Liver (tissue), 9 donors: ENCODE measurements around the gene NFKB2. TPM values are rescaled to one million over a fixed set of nuclear protein-coding genes. Genes with fewer than 3 reads are reported as not detected.

Experiments used
- DNase-seq: peaks from one replicate; pipeline ENCODE4 v3.0.0-alpha.2; 2017; ENCODE audit warnings: low spot score
- H3K27ac ChIP-seq, 2 donors: one replicate each; pipeline ENCODE4 v1.7.0; 2013; ENCODE audit warnings: inconsistent platforms in 2 of 2, low read length in 2 of 2, control low read depth in 1 of 2, low read depth in 1 of 2, mild to moderate bottlenecking in 1 of 2
- H3K27me3 ChIP-seq, 4 donors: one replicate each; pipeline versions ENCODE4 v1.6.1 to v1.7.0; 2013; ENCODE audit warnings: low read length in 3 of 4, inconsistent platforms in 1 of 4, mild to moderate bottlenecking in 1 of 4, moderate library complexity in 1 of 4; ENCODE audit not compliant: control insufficient read depth in 4 of 4, insufficient read depth in 4 of 4
- H3K36me3 ChIP-seq, 4 donors: one replicate each; pipeline versions ENCODE4 v1.6.1 to v1.7.0; 2013; ENCODE audit warnings: low read length in 3 of 4, mild to moderate bottlenecking in 3 of 4, low read depth in 1 of 4, moderate library complexity in 1 of 4; ENCODE audit not compliant: control insufficient read depth in 4 of 4, insufficient read depth in 3 of 4
- H3K4me1 ChIP-seq, 4 donors: one replicate each; pipeline versions ENCODE4 v1.6.1 to v1.7.0; 2013; ENCODE audit warnings: low read length in 3 of 4, mild to moderate bottlenecking in 3 of 4, moderate library complexity in 1 of 4; ENCODE audit not compliant: control insufficient read depth in 4 of 4, insufficient read depth in 4 of 4
- H3K4me3 ChIP-seq, 3 donors: one replicate each; pipeline versions ENCODE4 v1.6.1 to v1.7.0; 2013; ENCODE audit warnings: low read length in 3 of 3, control low read depth in 1 of 3, low read depth in 1 of 3, mild to moderate bottlenecking in 1 of 3
- H3K9ac ChIP-seq, 2 donors: one replicate each; pipeline ENCODE4 v1.7.0; 2013; ENCODE audit warnings: low read length in 2 of 2, mild to moderate bottlenecking in 2 of 2, moderate library complexity in 2 of 2, control low read depth in 1 of 2, low read depth in 1 of 2
- H3K9me3 ChIP-seq, 4 donors: one replicate each; pipeline versions ENCODE4 v1.6.1 to v1.7.0; 2013; ENCODE audit warnings: low read length in 3 of 4; ENCODE audit not compliant: control insufficient read depth in 4 of 4
- ATF3 ChIP-seq: IDR thresholded peaks from 2 replicates; pipeline ENCODE4 v1.6.1; 2016; ENCODE audit warnings: antibody characterized with exemption
- CTCF ChIP-seq: fragments of 150-350 bp; IDR thresholded peaks from 2 replicates; pipeline ENCODE4 v1.5.1; 2017; ENCODE audit warnings: improper control_type of control experiment, low read depth, low read length; ENCODE audit not compliant: missing input control
- EGR1 ChIP-seq, 2 donors: IDR thresholded peaks; 2 replicates each; pipeline ENCODE4 v1.6.1; 2016 to 2018; ENCODE audit warnings: antibody characterized with exemption in 2 of 2, low read depth in 2 of 2
- FOXA1 ChIP-seq: IDR thresholded peaks from 2 replicates; pipeline ENCODE4 v1.6.1; 2016; ENCODE audit warnings: antibody characterized with exemption
- FOXA2 ChIP-seq: IDR thresholded peaks from 2 replicates; pipeline ENCODE4 v1.6.1; 2016; ENCODE audit warnings: antibody characterized with exemption
- GABPA ChIP-seq, 2 donors: IDR thresholded peaks in 1 of 2; conservative IDR thresholded peaks in 1 of 2; 2 replicates each; pipeline ENCODE4 v1.6.1; 2016; ENCODE audit warnings: antibody characterized with exemption in 2 of 2, mild to moderate bottlenecking in 1 of 2, moderate library complexity in 1 of 2
- HNF4A ChIP-seq, 2 donors: conservative IDR thresholded peaks; 2 replicates each; pipeline ENCODE4 v1.6.1; 2016; ENCODE audit warnings: antibody characterized with exemption in 2 of 2, mild to moderate bottlenecking in 2 of 2
- HNF4G ChIP-seq: IDR thresholded peaks from 2 replicates; pipeline ENCODE4 v1.6.1; 2016; ENCODE audit warnings: antibody characterized with exemption
- JUND ChIP-seq, 2 donors: IDR thresholded peaks; 2 replicates each; pipeline ENCODE4 v1.6.1; 2016; ENCODE audit warnings: antibody characterized with exemption in 2 of 2
- MAX ChIP-seq: IDR thresholded peaks from 2 replicates; pipeline ENCODE4 v1.6.1; 2016; ENCODE audit warnings: antibody characterized with exemption
- NR2F2 ChIP-seq: IDR thresholded peaks from 2 replicates; pipeline ENCODE4 v1.6.1; 2016; ENCODE audit warnings: antibody characterized with exemption
- RAD21 ChIP-seq, 2 donors: IDR thresholded peaks; 2 replicates each; pipeline ENCODE4 v1.6.1; 2016; ENCODE audit warnings: antibody characterized with exemption in 2 of 2, mild to moderate bottlenecking in 2 of 2
- REST ChIP-seq: IDR thresholded peaks from 2 replicates; pipeline ENCODE4 v1.6.1; 2016; ENCODE audit warnings: antibody characterized with exemption, mild to moderate bottlenecking
- RXRA ChIP-seq, 2 donors: IDR thresholded peaks; 2 replicates each; pipeline ENCODE4 v1.6.1; 2017 to 2018; ENCODE audit warnings: antibody characterized with exemption in 2 of 2, mild to moderate bottlenecking in 1 of 2
- SP1 ChIP-seq: IDR thresholded peaks from 2 replicates; pipeline ENCODE4 v1.6.1; 2018; ENCODE audit warnings: antibody characterized with exemption, mild to moderate bottlenecking
- TAF1 ChIP-seq: conservative IDR thresholded peaks from 2 replicates; pipeline ENCODE4 v1.6.1; 2016; ENCODE audit warnings: antibody characterized with exemption, mild to moderate bottlenecking
- YY1 ChIP-seq: IDR thresholded peaks from 2 replicates; pipeline ENCODE4 v1.6.1; 2016; ENCODE audit warnings: antibody characterized with exemption, mild to moderate bottlenecking
- ZBTB33 ChIP-seq: IDR thresholded peaks from 2 replicates; pipeline ENCODE4 v1.6.1; 2016; ENCODE audit warnings: antibody characterized with exemption
- WGBS: extraction: QIAGEN DNeasy Blood & Tissue Kit; methylation state at CpG from one replicate; pipeline ENCODE4 v1.1.7; 2013; 5-methylcytosine and 5-hydroxymethylcytosine counted together
- polyA plus RNA-seq, 2 donors: library from polyadenylated mRNA; stranded (reverse) in 1 of 2; unstranded in 1 of 2; fragments of 200-250 nt in 1 of 2; fragments of >200 nt in 1 of 2; fragmentation: Nextera tagmentation in 1 of 2; extraction: Ambion mirVana in 1 of 2; gene quantifications; one replicate each; pipeline versions ENCODE4 v1.2.1 to v1.2.3, GENCODE V29; 2013 to 2015
- total RNA-seq, 2 donors: library from RNA; depleted of rRNA; stranded (reverse); fragments of >200 nt; gene quantifications; one replicate each; pipeline ENCODE4 v1.2.3, GENCODE V29; 2014
- donor health status: healthy.
- donor health status: healthy.
- donor health status: healthy.
- donor health status: healthy.
- donor health status: healthy.

Gene NFKB2
- total and polyA plus RNA-seq, 4 donors: 1.8 to 8.5 (median 7.1) TPM

GRCh38 chr10:102424916-102425315 is 29.4 kb downstream of the NFKB2 start:
- TF ChIP-seq HNF4A (conservative IDR thresholded peaks at IDR 0.05) (no peak), ATF3 (no peak), JUND (IDR thresholded peaks at IDR 0.05) (no peak), EGR1 (IDR thresholded peaks at IDR 0.05; ENCODE audit: low read depth in 2 of 2) (no peak), RXRA (IDR thresholded peaks at IDR 0.05) (no peak), SP1 (no peak), HNF4G (no peak), CTCF (no peak), FOXA2 (no peak), RAD21 (IDR thresholded peaks at IDR 0.05) (no peak), NR2F2 (no peak), TAF1 (no peak), FOXA1 (no peak), GABPA (IDR thresholded peaks at IDR 0.05 in 1 of 2, conservative IDR thresholded peaks at IDR 0.05 in 1 of 2) (no peak), ZBTB33 (no peak), MAX (no peak), REST (no peak)
- WGBS: 94% methylated on average over 6 of the region's 6 CpGs
- peaks cover 0 to 10% (median 2%) of the 10 kb centered on the region in 4 donors for H3K36me3 ChIP-seq
- H3K27me3 ChIP-seq: no peaks in the 10 kb centered on the region
- H3K4me3 ChIP-seq: no peak overlapping the region
- DNase-seq: no peak
- no peak overlapping the region for H3K27ac ChIP-seq
- peaks cover 3 to 31% (median 21%) of the 10 kb centered on the region in 4 donors for H3K4me1 ChIP-seq
- no peak overlapping the region for H3K9ac ChIP-seq
- H3K9me3 ChIP-seq: no peaks in the 10 kb centered on the region

- peaks cover 0 to 25% (median 16%) of the 10 kb centered on the region in 4 donors for H3K4me1 ChIP-seq
- no peaks in the 10 kb centered on the region for H3K9me3 ChIP-seq
- H3K4me3 ChIP-seq: no peak overlapping the region
- no peak overlapping the region for H3K9ac ChIP-seq
- no peaks in the 10 kb centered on the region for H3K27me3 ChIP-seq
- no peak overlapping the region for H3K27ac ChIP-seq
- DNase-seq: no peak
- WGBS: 94% methylated on average over 1 of the region's 1 CpG
- peaks cover 0 to 10% (median 2%) of the 10 kb centered on the region in 4 donors for H3K36me3 ChIP-seq
- no peak for TF ChIP-seq GABPA (IDR thresholded peaks at IDR 0.05 in 1 of 2, conservative IDR thresholded peaks at IDR 0.05 in 1 of 2)
- no peak for TF ChIP-seq YY1
- no peak for TF ChIP-seq RXRA (IDR thresholded peaks at IDR 0.05)
- no peak for TF ChIP-seq ATF3
- TF ChIP-seq MAX: no peak
- TF ChIP-seq RAD21 (IDR thresholded peaks at IDR 0.05): no peak
- TF ChIP-seq NR2F2: no peak
- TF ChIP-seq ZBTB33: no peak
- no peak for TF ChIP-seq FOXA1
- TF ChIP-seq REST: no peak
- TF ChIP-seq FOXA2: no peak
- no peak for TF ChIP-seq JUND (IDR thresholded peaks at IDR 0.05)
These were observed 29.9 kb downstream of the NFKB2 start for GRCh38 chr10:102425444-102425843.
